CD4-positive, alpha-beta T cell treated with Interleukin-6 at 100 ng/mL for 8 hours (primary cell): Measurements from ENCODE around the gene SMG6.
"Not testable (repeated sequence)": the region's sequence is repeated elsewhere in the genome, so short reads cannot be mapped to it uniquely, and the experiment has no call there.

ENCODE experiments used
- DNase-seq: peaks from one replicate; pipeline ENCODE4 v3.0.0-alpha.2; 2020; ENCODE audit warnings: mixed read lengths, low spot score

Gene SMG6

DNA sequence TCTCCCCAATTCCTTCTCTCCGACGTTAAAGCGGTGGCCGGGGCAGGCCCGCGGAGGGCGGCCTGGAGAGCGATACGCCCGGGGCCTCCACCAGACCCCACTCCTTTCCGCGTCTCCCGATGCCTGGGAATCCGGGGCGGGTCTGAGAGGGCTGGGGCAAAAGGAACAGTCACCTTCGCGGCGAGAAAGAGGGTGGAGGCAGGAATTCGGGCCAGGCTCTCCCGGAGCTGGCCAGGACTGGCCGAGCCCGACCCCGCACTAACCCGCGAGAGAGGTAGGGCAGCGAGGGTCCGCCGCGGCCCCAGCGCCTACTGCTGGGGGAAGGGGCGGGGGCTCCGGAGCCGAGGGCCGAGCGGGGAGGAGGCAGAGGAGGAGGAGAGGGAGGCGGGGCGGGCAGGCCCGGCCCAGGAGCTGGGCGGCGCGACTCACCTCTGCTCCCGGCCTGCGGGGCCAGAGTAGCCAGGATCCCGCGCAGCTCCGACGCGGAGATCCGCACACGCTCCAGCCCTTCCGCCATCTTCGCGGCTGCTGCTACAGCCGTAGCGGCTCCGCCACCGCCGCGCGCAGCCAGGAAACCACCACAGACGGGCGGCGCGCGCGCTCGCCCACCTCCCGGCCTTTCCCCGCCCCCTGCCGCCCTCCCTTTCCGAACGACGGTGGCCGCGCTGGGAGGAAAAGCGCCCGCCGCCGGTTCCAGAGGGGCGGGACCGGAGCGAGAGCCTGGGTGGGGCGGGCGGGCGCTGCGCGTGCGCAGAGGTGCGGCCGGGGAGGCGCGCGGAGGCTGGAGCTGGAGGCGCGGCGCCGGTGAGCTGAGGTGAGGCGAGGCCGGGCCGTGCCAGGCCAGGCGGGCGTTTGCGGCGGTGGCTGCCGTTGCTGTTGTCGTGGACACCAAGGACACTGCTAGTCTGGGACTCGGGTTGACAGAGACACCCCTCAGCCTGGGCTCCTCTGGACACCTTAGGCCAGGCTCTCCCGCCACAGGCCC lies at the start of gene SMG6, which contains the start of gene SRR:
TSS of gene SMG6 (minus strand) at position 582 of the 985 bp plus-strand sequence. CDS start at position 517, 65 bp downstream.
TSS of gene SRR (plus strand) at position 747 of the 985 bp plus-strand sequence. CDS start 11,611 bp downstream, outside the sequence.
- DNase-seq: peak; percentile 94

DNA sequence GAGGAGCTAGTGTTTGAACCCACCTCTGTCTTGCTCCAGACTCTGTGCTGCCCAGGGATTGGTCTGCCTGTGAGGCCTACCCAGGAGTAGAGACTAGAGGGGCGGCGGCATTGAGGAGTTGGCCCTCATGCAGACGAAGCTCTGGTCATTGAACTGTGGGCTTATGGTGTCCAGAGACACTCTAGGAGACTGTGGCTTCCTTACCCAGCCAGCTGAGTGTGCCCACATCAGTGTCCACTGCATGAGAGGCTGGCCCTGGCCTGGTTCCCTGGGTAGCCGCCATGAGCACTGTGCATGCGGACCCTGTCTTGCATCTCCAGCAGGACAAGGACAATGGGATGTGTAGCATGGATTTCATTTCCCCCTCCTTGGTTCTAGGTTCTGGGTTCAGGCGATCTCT lies 47.7 kb upstream of the SMG6 start:
- no peak for DNase-seq

DNA sequence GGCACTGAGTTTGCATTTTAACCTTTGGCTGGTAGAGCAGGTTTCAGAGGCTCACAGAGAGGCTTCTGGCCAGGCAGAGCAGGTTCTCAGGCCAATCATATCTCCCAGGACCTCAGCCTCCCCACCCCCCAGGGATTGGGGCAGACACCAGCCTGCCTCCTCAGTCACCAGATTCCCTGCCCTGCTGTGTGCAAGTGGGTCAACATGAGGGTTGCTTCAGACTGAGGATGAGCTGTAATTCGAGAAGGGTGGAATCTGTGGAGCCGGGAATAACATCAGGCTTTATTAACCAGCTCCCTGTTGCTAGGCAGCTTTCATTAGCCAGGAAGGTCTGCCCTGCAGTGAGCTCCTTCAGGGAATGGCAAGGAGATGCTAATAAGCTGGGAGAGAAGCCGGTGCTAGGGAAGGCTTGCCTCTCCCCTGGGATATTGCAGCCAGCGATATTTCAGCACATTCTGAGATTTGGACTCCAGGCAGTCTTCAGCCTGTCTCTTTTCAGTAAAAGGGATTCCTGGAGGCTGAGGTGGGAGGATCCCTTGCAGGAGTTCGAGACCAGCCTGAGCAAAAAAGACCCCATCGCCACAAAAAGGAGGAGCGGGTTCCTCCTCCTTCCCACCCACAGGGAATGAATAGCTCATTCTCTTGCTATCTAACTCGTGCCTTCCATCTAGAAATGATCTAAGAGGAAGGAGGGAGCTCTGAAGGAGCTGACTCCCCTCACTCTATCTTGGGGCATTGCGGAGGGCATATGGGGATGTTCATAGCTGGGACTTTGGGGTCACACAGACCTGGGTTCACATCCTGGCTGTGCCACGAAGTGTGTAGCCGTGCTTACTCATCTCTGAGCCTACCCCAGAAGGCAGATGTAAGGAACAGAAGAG lies 44.5 kb upstream of the SMG6 start:
- DNase-seq: no peak

- DNase-seq: no peak
These were observed 42.9 kb upstream of the SMG6 start for GRCh38 chr17:2346475-2346874.

GRCh38 chr17:2344528-2344927 lies 40.9 kb upstream of the SMG6 start:
- no peak for DNase-seq

DNA sequence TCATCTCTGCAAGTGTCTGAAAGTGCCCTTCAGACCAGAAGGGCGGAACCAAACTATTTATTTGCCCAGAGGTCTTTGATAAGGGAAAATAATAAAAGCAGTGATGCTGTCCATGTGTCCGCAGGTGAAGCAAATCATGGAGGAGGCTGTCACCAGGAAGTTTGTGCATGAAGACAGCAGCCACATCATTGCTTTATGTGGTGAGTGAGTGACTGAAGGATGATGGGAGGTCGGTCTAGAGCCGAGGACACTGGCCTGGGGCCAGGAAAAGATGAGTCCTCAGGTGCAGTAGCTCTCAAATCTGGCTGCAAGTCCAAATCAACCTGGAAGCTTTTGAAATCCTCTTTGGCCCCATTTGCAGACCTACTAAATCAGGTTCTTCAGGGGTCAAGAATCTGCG lies 39.8 kb upstream of the SMG6 start:
- DNase-seq: no peak

GRCh38 chr17:2338315-2338657 lies 34.7 kb upstream of the SMG6 start:
- DNase-seq: no peak

- DNase-seq: peak; percentile 33
These were observed 34.1 kb upstream of the SMG6 start for GRCh38 chr17:2337544-2338314.

DNA sequence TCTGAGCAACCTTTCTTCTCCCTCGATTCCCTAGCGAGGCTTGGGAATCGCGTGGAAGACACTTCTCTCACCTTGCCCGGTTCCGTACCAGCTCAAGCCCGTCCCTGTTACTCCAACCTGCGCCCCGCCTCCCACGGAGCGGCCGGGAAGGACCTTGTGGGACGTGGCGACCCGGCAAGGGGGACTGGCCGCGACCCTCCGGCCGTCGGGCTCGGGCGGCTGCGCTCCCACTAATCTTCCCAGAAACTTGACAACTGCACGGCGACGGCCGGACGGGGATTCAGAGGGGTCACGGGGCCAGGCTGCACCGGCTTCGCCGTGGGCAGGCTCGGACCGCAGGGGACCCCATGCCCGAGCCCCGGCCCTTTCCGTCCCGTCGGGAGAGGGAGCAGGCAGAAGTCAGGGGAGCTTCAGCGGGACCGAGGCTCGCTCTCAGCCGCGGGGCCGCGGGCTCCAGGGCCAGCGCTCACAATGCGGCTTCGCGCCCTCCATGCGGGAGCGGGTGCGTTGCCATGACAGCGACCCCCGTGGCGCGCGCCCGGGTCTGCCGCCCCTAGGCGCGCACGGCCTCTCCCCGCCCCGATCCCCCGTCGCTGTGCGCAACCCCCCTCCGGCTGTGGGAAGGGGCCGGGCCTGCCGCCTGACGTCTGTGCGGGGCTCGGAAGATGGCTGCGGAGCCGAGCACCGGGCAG lies 33.4 kb upstream of the SMG6 start, which contains the start of gene SGSM2:
TSS of gene SGSM2 (plus strand) at position 650 of the 692 bp plus-strand sequence. CDS start 188 bp downstream, outside the sequence.
- DNase-seq: peak; percentile 64

- DNase-seq: peak; percentile 86
These were observed 32.7 kb upstream of the SMG6 start, which contains the start of gene TSR1 for GRCh38 chr17:2336215-2336851. TSS of gene TSR1 (minus strand) at chr17:2336457. CDS start at chr17:2336427, 30 bp downstream.

DNA sequence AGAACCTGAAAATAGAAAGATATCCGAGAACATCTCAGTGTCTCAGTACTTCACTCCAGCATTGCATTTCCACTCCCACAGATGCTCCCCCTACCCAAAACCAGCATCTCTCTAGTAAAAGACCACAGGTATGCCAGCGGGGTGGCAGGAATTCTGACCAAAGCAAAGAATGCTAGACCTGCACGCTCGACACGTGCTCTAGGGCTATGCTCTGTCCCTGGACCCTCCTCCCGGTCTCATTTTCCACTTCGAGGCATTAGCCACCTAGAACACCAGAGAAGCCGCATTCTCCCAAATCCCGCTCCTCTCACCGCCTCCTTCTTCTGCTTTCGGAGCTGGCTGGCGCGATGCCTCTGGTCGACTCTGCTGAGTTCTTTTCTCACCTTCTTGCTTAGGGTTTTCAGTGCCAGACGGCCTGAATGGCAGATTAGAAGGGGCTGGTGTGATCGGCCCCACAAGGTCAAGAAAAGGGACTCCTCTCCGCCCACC lies 32.2 kb upstream of the SMG6 start:
- no peak for DNase-seq

DNA sequence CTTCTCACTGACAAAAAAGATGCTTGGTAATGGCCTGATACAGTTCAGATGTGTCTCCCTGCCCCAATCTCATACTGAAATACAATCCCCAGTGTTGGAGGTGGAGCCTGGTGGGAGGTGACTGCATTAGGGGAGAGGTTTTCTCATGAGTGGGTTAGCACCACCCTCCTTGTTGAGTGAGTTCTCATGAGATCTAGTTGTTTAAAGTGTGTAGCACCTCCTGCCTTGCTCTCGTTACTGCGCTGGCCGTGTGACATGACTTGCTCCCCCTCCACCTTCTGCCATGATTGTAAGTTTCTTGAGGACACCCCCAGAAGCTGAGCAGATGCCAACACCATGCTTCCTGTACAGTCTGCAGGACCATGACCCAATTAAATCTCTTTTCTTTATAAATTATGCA lies 27.7 kb upstream of the SMG6 start:
- no peak for DNase-seq

DNA sequence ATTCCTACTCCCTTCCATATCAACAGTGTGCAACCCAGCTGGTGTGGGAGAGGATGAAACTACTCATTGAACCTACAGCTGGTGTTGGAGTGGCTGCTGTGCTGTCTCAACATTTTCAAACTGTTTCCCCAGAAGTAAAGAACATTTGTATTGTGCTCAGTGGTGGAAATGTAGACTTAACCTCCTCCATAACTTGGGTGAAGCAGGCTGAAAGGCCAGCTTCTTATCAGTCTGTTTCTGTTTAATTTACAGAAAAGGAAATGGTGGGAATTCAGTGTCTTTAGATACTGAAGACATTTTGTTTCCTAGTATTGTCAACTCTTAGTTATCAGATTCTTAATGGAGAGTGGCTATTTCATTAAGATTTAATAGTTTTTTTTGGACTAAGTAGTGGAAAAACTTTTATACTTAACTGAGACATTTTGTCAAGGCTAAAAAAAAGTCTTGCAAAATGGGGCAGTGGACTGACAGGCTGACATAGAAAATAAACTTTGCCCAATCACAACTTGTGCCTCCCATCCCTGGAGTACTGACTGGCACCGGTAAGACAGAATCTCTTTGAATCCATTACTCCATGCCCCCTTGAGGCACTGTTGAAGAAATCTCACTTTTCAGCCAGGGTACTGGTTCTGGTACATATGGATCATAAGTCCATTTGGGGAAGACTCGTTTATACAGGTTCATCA lies 20.2 kb upstream of the SMG6 start:
- no peak for DNase-seq

GRCh38 chr17:2321399-2321798 lies 17.8 kb upstream of the SMG6 start:
- DNase-seq: no peak

- no peak for DNase-seq
These were observed 15.5 kb upstream of the SMG6 start for GRCh38 chr17:2319051-2319450.

GRCh38 chr17:2317796-2318195 lies 14.2 kb upstream of the SMG6 start:
- DNase-seq: no peak

DNA sequence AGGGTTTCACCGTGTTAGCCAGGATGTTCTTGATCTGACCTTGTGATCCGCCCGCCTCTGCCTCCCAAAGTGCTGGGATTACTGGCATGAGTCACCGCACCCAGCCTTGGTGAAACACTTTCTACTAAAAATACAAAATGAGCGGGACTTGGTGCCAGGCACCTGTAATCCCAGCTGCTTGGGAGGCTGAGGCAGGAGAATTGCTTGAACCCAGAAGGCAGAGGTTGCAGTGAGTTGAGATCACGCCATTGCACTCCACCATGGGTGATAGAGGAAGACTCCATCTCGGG lies 13.3 kb upstream of the SMG6 start:
- not testable (repeated sequence) for DNase-seq

DNA sequence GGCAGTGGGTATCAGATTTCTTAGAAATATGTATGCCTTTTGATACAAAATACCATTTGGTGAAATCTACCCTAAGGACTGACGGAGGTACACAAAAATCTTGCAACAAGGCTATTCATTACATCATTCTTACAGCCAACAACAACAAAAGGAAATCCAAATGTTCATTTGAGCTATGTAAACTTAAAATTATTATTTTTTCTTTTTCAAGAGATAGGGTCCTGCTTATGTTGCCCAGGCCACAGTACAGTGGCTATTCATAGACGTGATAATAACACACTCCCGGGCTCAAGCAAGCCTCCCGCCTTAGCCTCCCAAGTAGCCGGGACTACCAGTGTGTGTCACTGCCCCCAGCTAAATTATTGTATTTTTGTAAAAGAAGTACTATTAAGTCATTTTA lies 9.2 kb upstream of the SMG6 start:
- DNase-seq: no peak

GRCh38 chr17:2309338-2310154 lies 6.0 kb upstream of the SMG6 start:
- DNase-seq: no peak
